ENCODE measurements around the gene STK16.

GRCh38 chr2:219207134-219207883 is 38.0 kb upstream of the STK16 start:
- TF ChIP-seq MAX (IDR thresholded peaks at IDR 0.05) (no peak), CTCF (IDR thresholded peaks at IDR 0.05; ENCODE audit: low read depth, low read length, missing input control) (no peak), SP1 (IDR thresholded peaks at IDR 0.05) (no peak), GABPA (IDR thresholded peaks at IDR 0.05 in 1 of 2, conservative IDR thresholded peaks at IDR 0.05 in 1 of 2) (no peak), JUND (IDR thresholded peaks at IDR 0.05) (no peak), RAD21 (IDR thresholded peaks at IDR 0.05) (no peak), TAF1 (conservative IDR thresholded peaks at IDR 0.05) (no peak), HNF4G (IDR thresholded peaks at IDR 0.05) (no peak), YY1 (IDR thresholded peaks at IDR 0.05) (no peak)
- TF ChIP-seq, protein P1, sequence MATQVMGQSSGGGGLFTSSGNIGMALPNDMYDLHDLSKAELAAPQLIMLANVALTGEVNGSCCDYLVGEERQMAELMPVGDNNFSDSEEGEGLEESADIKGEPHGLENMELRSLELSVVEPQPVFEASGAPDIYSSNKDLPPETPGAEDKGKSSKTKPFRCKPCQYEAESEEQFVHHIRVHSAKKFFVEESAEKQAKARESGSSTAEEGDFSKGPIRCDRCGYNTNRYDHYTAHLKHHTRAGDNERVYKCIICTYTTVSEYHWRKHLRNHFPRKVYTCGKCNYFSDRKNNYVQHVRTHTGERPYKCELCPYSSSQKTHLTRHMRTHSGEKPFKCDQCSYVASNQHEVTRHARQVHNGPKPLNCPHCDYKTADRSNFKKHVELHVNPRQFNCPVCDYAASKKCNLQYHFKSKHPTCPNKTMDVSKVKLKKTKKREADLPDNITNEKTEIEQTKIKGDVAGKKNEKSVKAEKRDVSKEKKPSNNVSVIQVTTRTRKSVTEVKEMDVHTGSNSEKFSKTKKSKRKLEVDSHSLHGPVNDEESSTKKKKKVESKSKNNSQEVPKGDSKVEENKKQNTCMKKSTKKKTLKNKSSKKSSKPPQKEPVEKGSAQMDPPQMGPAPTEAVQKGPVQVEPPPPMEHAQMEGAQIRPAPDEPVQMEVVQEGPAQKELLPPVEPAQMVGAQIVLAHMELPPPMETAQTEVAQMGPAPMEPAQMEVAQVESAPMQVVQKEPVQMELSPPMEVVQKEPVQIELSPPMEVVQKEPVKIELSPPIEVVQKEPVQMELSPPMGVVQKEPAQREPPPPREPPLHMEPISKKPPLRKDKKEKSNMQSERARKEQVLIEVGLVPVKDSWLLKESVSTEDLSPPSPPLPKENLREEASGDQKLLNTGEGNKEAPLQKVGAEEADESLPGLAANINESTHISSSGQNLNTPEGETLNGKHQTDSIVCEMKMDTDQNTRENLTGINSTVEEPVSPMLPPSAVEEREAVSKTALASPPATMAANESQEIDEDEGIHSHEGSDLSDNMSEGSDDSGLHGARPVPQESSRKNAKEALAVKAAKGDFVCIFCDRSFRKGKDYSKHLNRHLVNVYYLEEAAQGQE (IDR thresholded peaks at IDR 0.05), result peak; percentile 10

All from liver (tissue), 3 donors.